ENCODE results near the gene CCR7.

The CCR7 gene

DNA sequence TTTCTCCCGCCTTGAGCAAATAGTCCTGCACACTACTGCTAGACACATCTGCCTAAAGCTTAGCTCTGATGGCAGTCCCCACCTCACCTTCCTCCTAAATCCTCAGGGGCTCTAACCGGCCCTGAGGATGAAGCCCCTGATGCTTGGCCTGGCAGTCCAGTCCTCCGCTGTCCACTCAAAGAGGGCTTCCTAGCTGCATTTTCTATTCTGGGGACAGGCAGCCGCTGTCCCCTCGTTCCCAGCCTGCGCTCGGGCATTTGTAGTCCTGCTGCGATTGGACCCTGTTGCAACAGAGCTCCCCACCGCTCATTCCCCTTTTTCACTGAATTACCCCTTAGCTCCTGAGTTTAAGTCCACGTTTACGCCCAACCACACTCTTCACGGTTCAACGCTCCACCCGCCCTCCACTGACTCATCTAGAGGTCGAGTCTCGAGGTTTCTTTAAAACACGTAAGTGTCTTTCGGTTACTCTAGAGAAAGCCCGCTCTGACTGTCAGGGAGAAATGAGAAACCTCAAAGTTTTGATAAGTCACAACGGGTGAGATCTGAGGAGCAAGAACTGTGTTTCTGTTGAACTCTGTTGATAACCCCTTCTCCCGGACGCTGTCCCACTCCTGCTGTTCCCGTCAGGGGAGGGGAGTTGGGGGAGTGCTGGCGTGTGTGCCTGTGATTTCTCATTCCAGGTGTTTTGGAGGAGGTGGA, 4.5 kb downstream of the CCR7 start:
- TF ChIP-seq, protein P1, sequence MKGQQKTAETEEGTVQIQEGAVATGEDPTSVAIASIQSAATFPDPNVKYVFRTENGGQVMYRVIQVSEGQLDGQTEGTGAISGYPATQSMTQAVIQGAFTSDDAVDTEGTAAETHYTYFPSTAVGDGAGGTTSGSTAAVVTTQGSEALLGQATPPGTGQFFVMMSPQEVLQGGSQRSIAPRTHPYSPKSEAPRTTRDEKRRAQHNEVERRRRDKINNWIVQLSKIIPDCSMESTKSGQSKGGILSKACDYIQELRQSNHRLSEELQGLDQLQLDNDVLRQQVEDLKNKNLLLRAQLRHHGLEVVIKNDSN (IDR thresholded peaks at IDR 0.05), result no peak
- TF ChIP-seq ZBTB7A (IDR thresholded peaks at IDR 0.05; ENCODE audit: low read depth), result peak; percentile 60; the same call in 1 of the 2 replicates

DNA sequence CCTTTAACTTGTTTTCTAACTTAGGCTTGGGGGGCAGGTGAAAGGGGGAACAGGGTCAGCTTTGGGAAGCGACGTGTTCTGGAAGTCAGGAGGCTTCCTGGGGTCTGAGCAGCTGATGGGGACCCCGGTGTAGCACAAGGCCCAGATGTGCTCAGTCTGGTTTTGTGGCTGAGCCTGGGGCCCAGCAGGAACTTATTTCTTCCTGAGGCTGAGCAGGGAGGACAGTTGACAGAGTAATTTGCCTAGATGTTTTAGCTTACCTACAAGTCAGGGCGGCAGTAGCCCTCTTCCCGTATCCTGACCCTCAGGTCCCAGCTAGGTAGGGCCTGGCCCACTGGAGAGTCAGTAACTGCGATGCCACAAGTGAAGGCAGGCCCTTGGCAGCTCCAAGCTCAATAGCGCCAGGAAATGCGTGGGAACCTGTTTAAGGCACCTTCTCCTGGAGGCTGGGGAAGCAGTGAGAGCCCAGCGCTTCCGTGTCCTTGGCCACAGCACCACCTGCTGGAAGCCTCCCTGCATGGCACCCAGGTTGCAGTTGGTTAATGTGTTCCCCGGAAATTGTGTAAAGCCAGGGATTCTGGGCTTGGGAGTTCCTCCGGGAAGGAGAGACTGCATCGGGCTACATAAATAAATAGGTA, 5.2 kb downstream of the CCR7 start:
- TF ChIP-seq RAD21 (IDR thresholded peaks at IDR 0.05; ENCODE audit: low read depth), result peak; percentile 97
- no peak for TF ChIP-seq CEBPB (IDR thresholded peaks at IDR 0.05)
- TF ChIP-seq EGR1 (IDR thresholded peaks at IDR 0.05), result no peak
- TF ChIP-seq, protein P2, sequence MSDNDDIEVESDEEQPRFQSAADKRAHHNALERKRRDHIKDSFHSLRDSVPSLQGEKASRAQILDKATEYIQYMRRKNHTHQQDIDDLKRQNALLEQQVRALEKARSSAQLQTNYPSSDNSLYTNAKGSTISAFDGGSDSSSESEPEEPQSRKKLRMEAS (IDR thresholded peaks at IDR 0.05), result peak; percentile 22; the same call in 1 of the 2 replicates
- TF ChIP-seq EP300 (IDR thresholded peaks at IDR 0.05; ENCODE audit: borderline replicate concordance), result no peak

DNA sequence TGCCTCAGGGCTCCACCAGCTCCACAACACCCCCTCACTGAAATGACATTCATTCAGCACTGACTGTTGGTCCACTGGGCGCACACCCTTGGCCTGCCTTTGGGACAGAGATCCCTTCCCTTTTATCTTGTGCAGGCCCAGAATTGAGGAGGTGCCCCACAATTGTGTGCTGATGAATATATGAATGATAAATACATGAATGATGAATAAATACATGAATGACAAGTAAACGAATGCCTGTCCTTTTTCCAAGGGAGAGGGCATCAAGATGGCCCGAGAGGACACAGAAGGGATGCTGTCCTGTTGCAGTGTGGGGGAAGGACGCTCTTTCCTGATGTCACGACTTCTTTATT, 5.7 kb downstream of the CCR7 start:
- TF ChIP-seq CEBPB (IDR thresholded peaks at IDR 0.05), result no peak
- TF ChIP-seq EP300 (IDR thresholded peaks at IDR 0.05; ENCODE audit: borderline replicate concordance), result no peak
- no peak for TF ChIP-seq TCF12 (IDR thresholded peaks at IDR 0.05; ENCODE audit: low read depth)
- TF ChIP-seq EGR1 (IDR thresholded peaks at IDR 0.05), result no peak
- TF ChIP-seq, protein P3, sequence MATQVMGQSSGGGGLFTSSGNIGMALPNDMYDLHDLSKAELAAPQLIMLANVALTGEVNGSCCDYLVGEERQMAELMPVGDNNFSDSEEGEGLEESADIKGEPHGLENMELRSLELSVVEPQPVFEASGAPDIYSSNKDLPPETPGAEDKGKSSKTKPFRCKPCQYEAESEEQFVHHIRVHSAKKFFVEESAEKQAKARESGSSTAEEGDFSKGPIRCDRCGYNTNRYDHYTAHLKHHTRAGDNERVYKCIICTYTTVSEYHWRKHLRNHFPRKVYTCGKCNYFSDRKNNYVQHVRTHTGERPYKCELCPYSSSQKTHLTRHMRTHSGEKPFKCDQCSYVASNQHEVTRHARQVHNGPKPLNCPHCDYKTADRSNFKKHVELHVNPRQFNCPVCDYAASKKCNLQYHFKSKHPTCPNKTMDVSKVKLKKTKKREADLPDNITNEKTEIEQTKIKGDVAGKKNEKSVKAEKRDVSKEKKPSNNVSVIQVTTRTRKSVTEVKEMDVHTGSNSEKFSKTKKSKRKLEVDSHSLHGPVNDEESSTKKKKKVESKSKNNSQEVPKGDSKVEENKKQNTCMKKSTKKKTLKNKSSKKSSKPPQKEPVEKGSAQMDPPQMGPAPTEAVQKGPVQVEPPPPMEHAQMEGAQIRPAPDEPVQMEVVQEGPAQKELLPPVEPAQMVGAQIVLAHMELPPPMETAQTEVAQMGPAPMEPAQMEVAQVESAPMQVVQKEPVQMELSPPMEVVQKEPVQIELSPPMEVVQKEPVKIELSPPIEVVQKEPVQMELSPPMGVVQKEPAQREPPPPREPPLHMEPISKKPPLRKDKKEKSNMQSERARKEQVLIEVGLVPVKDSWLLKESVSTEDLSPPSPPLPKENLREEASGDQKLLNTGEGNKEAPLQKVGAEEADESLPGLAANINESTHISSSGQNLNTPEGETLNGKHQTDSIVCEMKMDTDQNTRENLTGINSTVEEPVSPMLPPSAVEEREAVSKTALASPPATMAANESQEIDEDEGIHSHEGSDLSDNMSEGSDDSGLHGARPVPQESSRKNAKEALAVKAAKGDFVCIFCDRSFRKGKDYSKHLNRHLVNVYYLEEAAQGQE (IDR thresholded peaks at IDR 0.05; ENCODE audit: low read depth), result no peak
- TF ChIP-seq CREB1 (IDR thresholded peaks at IDR 0.05; ENCODE audit: low read depth), result no peak
- TF ChIP-seq, protein P2 (IDR thresholded peaks at IDR 0.05), result no peak
- no peak for TF ChIP-seq RAD21 (IDR thresholded peaks at IDR 0.05; ENCODE audit: low read depth)
- TF ChIP-seq FOXM1 (IDR thresholded peaks at IDR 0.05; ENCODE audit: borderline replicate concordance, low read depth), result no peak
- no peak for TF ChIP-seq YY1 (IDR thresholded peaks at IDR 0.05; ENCODE audit: low read depth)
- no peak for TF ChIP-seq TAF1 (IDR thresholded peaks at IDR 0.05; ENCODE audit: low read depth)
- no peak for TF ChIP-seq TEAD4 (IDR thresholded peaks at IDR 0.05)
- no peak for TF ChIP-seq NFIC (IDR thresholded peaks at IDR 0.05)
- TF ChIP-seq, protein P1 (IDR thresholded peaks at IDR 0.05), result no peak
- no peak for TF ChIP-seq ZBTB7A (IDR thresholded peaks at IDR 0.05; ENCODE audit: low read depth)

DNA sequence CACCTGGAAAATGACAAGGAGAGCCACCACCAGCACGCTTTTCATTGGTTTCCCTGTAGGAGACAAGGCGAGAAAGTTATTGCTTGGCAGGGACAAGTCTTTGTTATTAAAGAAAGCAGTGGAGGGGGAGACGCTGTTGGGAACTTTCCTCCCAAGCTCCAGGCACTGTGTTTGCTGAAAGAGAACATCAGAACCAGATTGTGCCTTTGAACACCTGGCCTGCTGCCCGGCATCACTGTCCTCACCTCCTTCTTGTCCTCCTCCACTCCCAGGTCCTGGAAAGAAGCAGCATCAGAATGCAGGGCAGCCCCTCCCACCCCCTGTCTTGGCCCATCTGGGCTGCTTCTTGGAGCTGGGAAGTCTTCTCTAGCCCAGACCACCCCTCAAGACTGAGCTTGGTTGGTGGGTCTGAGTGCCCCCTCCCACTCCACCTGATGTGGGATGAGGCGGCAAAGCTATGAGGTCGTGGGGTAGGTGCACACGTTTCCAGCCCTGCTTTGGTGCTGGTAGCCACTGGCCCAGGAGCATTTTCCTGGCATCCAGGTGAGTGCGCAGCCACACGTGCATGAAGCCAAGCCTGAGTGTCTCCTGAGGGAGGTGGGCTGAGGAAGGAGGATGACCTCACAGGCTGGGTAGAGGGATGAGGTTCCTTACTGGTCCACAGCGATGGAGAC, 6.2 kb downstream of the CCR7 start:
- TF ChIP-seq NFIC (IDR thresholded peaks at IDR 0.05), result no peak
- no peak for TF ChIP-seq TEAD4 (IDR thresholded peaks at IDR 0.05)
- TF ChIP-seq FOXM1 (IDR thresholded peaks at IDR 0.05; ENCODE audit: borderline replicate concordance, low read depth), result no peak
- TF ChIP-seq, protein P3 (IDR thresholded peaks at IDR 0.05; ENCODE audit: low read depth), result no peak
- TF ChIP-seq TAF1 (IDR thresholded peaks at IDR 0.05; ENCODE audit: low read depth), result no peak
- TF ChIP-seq ZBTB7A (IDR thresholded peaks at IDR 0.05; ENCODE audit: low read depth), result no peak
- no peak for TF ChIP-seq CREB1 (IDR thresholded peaks at IDR 0.05; ENCODE audit: low read depth)
- TF ChIP-seq TCF12 (IDR thresholded peaks at IDR 0.05; ENCODE audit: low read depth), result no peak
- TF ChIP-seq, protein P1 (IDR thresholded peaks at IDR 0.05), result no peak
- TF ChIP-seq, protein P2 (IDR thresholded peaks at IDR 0.05), result no peak
- no peak for TF ChIP-seq EGR1 (IDR thresholded peaks at IDR 0.05)

DNA sequence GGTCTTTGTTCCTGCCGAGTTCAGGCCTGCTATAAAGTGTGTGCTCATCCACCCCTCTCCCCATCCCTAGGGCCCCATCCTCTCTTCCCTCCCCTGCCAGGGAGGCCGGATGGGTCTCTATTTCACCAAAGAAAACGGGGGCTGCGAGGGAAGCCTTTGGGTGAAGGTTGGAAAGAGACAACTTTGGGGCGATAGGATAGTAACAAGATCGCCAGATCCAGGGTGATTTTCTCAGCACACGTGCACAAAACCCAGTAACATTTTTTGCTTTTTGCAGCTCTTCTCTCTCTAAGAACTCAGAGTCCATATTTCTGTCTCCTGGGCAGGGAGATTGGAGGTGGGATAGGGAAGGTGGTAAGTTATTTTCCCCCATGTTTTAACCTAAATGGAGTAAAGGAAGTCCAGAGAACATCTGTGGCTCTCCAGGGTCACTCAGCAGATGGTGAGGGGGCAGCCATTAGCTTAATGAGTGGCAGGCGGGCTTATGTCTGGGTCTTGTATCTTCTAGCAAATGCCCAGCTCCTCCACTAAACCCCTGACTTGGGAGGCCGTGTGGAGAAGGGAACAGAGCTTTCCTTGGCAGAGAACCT, 6.9 kb downstream of the CCR7 start:
- TF ChIP-seq, protein P2 (IDR thresholded peaks at IDR 0.05), result no peak
- TF ChIP-seq, protein P3 (IDR thresholded peaks at IDR 0.05; ENCODE audit: low read depth), result no peak
- TF ChIP-seq CREB1 (IDR thresholded peaks at IDR 0.05; ENCODE audit: low read depth) (no peak), EP300 (IDR thresholded peaks at IDR 0.05; ENCODE audit: borderline replicate concordance) (no peak), RAD21 (IDR thresholded peaks at IDR 0.05; ENCODE audit: low read depth) (no peak), CEBPB (IDR thresholded peaks at IDR 0.05) (no peak), TAF1 (IDR thresholded peaks at IDR 0.05; ENCODE audit: low read depth) (no peak), ZBTB7A (IDR thresholded peaks at IDR 0.05; ENCODE audit: low read depth) (no peak), TCF12 (IDR thresholded peaks at IDR 0.05; ENCODE audit: low read depth) (no peak)

All from Ishikawa (cell line).